HG02571 (cell line): ENCODE measurements around the gene C12orf43.

Source experiments
- ATAC-seq: cut with Tn5 transposase; IDR thresholded peaks from one replicate; pipeline ENCODE4 v1.9.1; 2021; ENCODE audit warnings: mild to moderate bottlenecking, moderate library complexity; ENCODE audit not compliant: unreplicated experiment

The C12orf43 gene

GRCh38 chr12:121033625-121034349, 17.5 kb upstream of the C12orf43 start:
- ATAC-seq: no peak

- no peak for ATAC-seq
Measured at GRCh38 chr12:121030576-121031212, 14.4 kb upstream of the C12orf43 start.

GRCh38 chr12:121026274-121027045, 10.2 kb upstream of the C12orf43 start:
- ATAC-seq: no peak

GRCh38 chr12:121025442-121026226, 9.3 kb upstream of the C12orf43 start:
- ATAC-seq: no peak

GRCh38 chr12:121023799-121024198, 7.5 kb upstream of the C12orf43 start:
- no peak for ATAC-seq

- ATAC-seq: no peak
Measured at GRCh38 chr12:121022713-121023112, 6.4 kb upstream of the C12orf43 start.

- no peak for ATAC-seq
Measured at GRCh38 chr12:121021754-121022153, 5.5 kb upstream of the C12orf43 start.

GRCh38 chr12:121018860-121019617, 2.8 kb upstream of the C12orf43 start:
- no peak for ATAC-seq

- ATAC-seq: no peak
Measured at GRCh38 chr12:121017966-121018491, 1.7 kb upstream of the C12orf43 start.

GRCh38 chr12:121013715-121014114, 2.6 kb downstream of the C12orf43 start:
- ATAC-seq: no peak

- no peak for ATAC-seq
Measured at GRCh38 chr12:121011820-121012219, 4.5 kb downstream of the C12orf43 start.

GRCh38 chr12:121010860-121011259, 5.4 kb downstream of the C12orf43 start:
- ATAC-seq: no peak

- ATAC-seq: no peak
Measured at GRCh38 chr12:121009741-121010140, 6.5 kb downstream of the C12orf43 start.

GRCh38 chr12:121008347-121009098, 7.8 kb downstream of the C12orf43 start:
- ATAC-seq: no peak

- no peak for ATAC-seq
Measured at GRCh38 chr12:121005346-121005815, 10.9 kb downstream of the C12orf43 start.

- no peak for ATAC-seq
Measured at GRCh38 chr12:121004253-121004815, 12.0 kb downstream of the C12orf43 start.

GRCh38 chr12:121003650-121004049, 12.6 kb downstream of the C12orf43 start:
- no peak for ATAC-seq

GRCh38 chr12:121001841-121002483, 14.3 kb downstream of the C12orf43 start:
- no peak for ATAC-seq
